ENCODE data around the gene KCNJ4. TPM values are rescaled to one million over a fixed set of nuclear protein-coding genes. Genes with fewer than 3 reads are reported as not detected.
"Not testable (repeated sequence)": the region's sequence is repeated elsewhere in the genome, so short reads cannot be mapped to it uniquely, and the experiment has no call there.

Gene KCNJ4
- total RNA-seq, 6 experiments from 2014 or later, result not detected

DNA sequence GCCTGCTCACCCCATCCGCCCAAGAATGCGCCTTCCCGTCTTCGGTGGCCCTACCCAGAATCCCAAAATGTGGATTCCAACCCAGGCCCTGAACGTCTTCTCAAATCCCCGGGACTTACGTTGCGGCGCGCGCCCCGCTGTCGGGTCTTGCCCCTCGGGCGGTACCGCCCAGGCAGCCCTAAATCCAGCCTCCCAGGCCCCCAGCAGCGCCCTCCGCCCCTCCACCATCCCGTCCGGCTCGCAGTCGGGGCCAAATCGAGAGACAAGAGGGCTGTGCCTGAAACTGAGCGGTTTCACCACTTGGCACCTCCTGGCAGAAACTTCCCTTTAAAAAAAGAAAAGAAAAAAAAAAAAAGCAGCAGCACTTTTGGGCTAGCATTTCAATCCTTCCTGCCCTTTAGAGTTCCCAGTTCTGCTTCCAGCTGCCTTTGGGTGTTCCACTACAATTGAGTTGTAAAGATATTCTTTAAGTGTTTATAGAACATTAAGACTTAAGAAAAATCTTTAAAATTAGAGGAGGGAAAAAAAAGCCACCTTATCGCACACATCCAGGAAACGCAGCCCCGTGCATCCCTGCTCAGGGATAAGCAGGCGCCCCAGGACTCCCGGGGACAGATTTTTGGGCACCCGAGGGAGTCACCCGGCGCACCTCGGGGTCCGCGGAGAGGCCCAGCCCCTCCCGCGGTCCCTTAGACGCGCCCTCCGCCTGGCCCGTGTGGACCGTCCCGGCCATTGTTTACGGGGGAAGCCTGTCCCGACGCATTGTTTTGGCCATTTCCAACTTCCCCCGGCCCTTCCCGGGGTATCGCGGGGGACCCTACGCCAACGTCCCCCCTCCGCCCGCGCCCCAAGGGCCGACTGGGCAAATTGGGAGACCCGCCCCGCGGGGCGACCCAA lies 57.6 kb downstream of the KCNJ4 start:
- Mint-ChIP-seq H3K36me3 (ENCODE audit: low read depth) (no peaks in the 10 kb centered on the region), H3K27ac (peak overlapping the region; percentile 53), H3K9me3 (no peaks in the 10 kb centered on the region), H3K4me3 (peak overlapping the region; percentile 85), H3K27me3 (ENCODE audit: insufficient read depth) (peaks cover 8% of the 10 kb centered on the region), H3K4me1 (ENCODE audit: low read depth) (peaks cover 32% of the 10 kb centered on the region)
- TF ChIP-seq CTCF (IDR thresholded peaks at IDR 0.05), result no peak
- no peak for DNase-seq

DNA sequence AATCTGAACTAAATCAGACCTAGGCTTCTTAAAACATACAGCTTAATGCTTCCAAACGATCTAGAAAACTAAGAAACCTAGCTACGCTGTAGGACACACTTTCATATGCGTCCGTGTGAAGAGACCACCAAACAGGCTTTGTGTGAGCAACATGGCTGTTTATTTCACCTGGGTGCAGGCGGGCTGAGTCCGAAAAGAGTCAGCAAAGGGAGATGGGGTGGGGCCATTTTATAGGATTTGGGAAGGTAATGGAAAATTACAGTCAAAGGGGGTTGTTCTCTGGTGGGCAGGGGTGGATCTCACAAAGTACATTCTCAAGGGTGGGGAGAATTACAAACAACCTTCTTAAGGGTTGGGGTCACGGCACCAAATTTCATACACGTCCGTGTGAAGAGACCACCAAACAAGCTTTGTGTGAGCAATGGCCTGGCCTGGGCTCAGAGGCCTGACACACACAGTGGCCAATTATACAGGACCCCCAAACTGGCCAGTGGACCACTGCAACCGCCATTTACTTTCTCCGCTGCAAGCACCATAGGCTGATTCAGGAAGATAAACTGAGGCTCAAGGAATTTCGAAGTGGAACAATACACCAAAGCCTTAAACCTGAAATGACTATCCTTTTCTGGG lies 58.4 kb downstream of the KCNJ4 start:
- peaks cover 32% of the 10 kb centered on the region for H3K4me1 Mint-ChIP-seq (ENCODE audit: low read depth)
- not testable (repeated sequence) for H3K27me3 Mint-ChIP-seq (ENCODE audit: insufficient read depth); DNase-seq; H3K9me3 Mint-ChIP-seq; H3K27ac Mint-ChIP-seq; H3K36me3 Mint-ChIP-seq (ENCODE audit: low read depth)
- peak overlapping the region; percentile 85 for H3K4me3 Mint-ChIP-seq

DNA sequence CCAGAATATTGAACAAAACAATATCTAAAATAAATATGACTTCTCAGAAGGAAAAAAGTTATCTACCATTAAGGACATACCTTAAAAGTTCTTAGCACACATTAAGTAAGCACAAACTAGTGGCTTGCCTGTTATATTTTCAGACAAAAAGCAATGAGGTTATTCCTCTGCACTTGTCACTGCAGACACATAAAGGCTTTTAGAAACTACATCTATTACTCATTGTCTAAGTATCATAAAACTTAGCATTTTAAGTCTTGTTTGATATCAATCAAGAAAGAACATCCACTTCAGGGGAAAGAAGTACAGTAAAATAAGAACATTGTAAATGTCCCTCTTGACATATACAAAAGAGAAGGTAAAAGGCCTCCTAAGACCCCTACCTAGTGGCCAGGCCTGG lies 59.1 kb downstream of the KCNJ4 start:
- not testable (repeated sequence) for DNase-seq; H3K27ac Mint-ChIP-seq; H3K36me3 Mint-ChIP-seq (ENCODE audit: low read depth); H3K27me3 Mint-ChIP-seq (ENCODE audit: insufficient read depth); H3K9me3 Mint-ChIP-seq
- Mint-ChIP-seq H3K4me3 (peak overlapping the region; percentile 58), H3K4me1 (ENCODE audit: low read depth) (peaks cover 32% of the 10 kb centered on the region)

DNA sequence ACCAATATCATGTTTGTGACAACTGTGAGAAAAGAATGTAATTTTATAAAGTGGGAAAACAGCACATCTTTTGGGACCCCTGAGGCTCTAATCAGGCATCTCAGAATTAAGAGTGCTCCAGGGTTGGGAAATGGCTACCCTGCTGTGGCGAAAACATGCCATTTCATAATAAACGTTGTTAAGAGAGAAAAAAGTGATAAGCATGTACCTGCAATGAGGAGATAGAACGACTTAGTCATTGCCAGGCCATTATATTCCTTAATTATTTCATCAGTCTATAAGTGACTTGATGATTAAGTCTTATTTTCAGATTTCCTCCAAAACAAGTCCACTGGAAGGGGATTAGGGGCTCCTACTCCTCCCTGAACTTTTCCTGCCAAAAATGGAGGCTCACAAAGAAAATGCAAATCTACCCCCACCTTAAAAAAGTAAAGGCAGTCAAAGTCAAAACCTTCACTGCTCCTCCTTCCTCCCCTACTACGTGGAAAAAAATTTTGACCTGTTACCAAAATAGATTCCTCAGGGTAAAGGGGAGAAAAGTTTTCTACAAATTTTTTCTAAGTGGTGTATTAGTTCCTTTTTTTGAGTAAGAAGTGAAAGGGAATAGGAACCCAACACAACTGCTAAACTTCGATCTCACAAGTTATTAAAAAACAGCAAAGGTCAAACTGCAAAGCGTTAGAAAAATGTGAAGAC lies 59.9 kb downstream of the KCNJ4 start:
- Mint-ChIP-seq H3K4me3 (peak overlapping the region; percentile 58), H3K4me1 (ENCODE audit: low read depth) (peaks cover 32% of the 10 kb centered on the region)
- H3K27ac Mint-ChIP-seq; H3K36me3 Mint-ChIP-seq (ENCODE audit: low read depth); H3K27me3 Mint-ChIP-seq (ENCODE audit: insufficient read depth); DNase-seq; H3K9me3 Mint-ChIP-seq: not testable (repeated sequence)

DNA sequence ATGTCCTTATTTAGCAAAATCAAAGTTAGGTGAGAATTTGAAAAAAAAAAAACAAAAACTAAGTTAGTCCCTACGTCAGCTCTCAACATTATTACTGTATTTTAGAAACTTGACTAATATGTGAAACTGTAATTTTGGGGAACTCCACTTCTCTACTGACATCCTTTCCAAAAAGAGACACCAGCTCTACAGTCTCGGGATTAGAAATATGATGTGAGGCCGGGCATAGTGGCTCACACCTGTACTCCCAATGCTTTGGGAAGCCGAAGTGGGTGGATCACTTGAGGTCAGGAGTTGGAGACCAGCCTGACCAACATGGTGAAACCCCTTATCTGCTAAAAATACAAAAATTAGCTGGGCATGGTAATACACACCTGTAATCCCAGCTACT lies 65.6 kb downstream of the KCNJ4 start:
- H3K9me3 Mint-ChIP-seq; DNase-seq; H3K36me3 Mint-ChIP-seq (ENCODE audit: low read depth); H3K4me3 Mint-ChIP-seq; H3K27me3 Mint-ChIP-seq (ENCODE audit: insufficient read depth); H3K27ac Mint-ChIP-seq: not testable (repeated sequence)
- peaks cover 13% of the 10 kb centered on the region for H3K4me1 Mint-ChIP-seq (ENCODE audit: low read depth)

DNA sequence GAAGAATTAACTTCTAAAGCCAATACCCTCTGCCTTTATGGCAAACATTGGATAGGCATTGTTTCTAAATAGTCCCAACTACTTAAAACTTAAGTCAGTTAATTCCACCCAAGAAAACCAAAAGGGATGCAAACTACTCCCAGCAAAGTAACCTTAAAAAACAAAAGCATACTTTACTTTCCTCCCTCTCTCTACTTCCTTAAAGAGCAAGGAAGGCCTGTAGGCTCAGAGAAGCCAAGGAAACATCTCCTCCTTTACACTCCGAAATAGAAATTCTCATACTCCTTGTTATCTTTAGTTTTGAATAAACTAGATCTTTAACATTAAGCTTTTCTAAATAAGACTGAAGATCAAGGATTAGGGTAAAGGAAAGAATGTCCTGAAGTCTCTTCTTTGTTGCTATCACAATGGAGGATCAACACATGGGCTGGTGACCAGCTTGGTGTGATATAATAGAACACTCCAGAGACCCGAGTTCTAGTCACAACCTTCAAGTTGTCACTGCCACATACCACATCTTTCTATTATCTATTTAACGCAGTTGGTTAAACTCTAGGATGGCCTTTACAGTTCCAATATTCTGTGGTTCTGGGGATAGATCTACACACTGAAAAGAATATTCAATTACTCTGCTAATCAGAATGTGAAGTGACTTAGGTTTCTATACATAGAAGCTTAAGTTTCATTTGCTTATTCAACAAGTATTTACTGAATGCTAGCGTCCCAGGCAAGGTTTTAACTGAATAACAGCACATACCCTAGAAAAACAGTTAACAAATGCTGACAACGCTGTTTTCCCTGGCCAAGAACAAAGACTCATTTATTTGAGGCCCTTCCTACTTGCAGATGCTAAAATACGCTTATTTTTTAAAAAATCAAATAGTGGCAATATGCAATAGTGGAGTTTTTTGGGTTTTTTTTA lies 66.2 kb downstream of the KCNJ4 start:
- DNase-seq; H3K27me3 Mint-ChIP-seq (ENCODE audit: insufficient read depth); H3K27ac Mint-ChIP-seq; H3K9me3 Mint-ChIP-seq; H3K4me3 Mint-ChIP-seq; H3K36me3 Mint-ChIP-seq (ENCODE audit: low read depth); H3K4me1 Mint-ChIP-seq (ENCODE audit: low read depth): not testable (repeated sequence)

- not testable (repeated sequence) for H3K9me3 Mint-ChIP-seq; H3K27me3 Mint-ChIP-seq (ENCODE audit: insufficient read depth); H3K36me3 Mint-ChIP-seq (ENCODE audit: low read depth); H3K27ac Mint-ChIP-seq; DNase-seq
- H3K4me1 Mint-ChIP-seq (ENCODE audit: low read depth), result peaks cover 13% of the 10 kb centered on the region
- H3K4me3 Mint-ChIP-seq, result peak overlapping the region; percentile 66
These were observed 68.1 kb downstream of the KCNJ4 start for GRCh38 chr22:38386918-38387317.

GRCh38 chr22:38383417-38383816 lies 71.6 kb downstream of the KCNJ4 start:
- Mint-ChIP-seq H3K9me3 (no peaks in the 10 kb centered on the region), H3K4me3 (no peak overlapping the region), H3K4me1 (ENCODE audit: low read depth) (peaks cover 13% of the 10 kb centered on the region), H3K36me3 (ENCODE audit: low read depth) (peaks cover 3% of the 10 kb centered on the region; the same call in 1 of the 2 replicates), H3K27ac (no peak overlapping the region), H3K27me3 (ENCODE audit: insufficient read depth) (no peaks in the 10 kb centered on the region)
- no peak for TF ChIP-seq CTCF (IDR thresholded peaks at IDR 0.05)
- no peak for DNase-seq

GRCh38 chr22:38381371-38381770 lies 73.6 kb downstream of the KCNJ4 start:
- not testable (repeated sequence) for H3K4me1 Mint-ChIP-seq (ENCODE audit: low read depth); H3K27me3 Mint-ChIP-seq (ENCODE audit: insufficient read depth); H3K36me3 Mint-ChIP-seq (ENCODE audit: low read depth); H3K27ac Mint-ChIP-seq; DNase-seq; H3K9me3 Mint-ChIP-seq; H3K4me3 Mint-ChIP-seq

Data from HFFc6 (cell line).